ENCODE data around the gene MEN1. TPM values are rescaled to one million over a fixed set of nuclear protein-coding genes. Genes with fewer than 3 reads are reported as not detected.

MEN1 gene
- 10.5 and 12.5 TPM in 2 replicates for total RNA-seq

DNA sequence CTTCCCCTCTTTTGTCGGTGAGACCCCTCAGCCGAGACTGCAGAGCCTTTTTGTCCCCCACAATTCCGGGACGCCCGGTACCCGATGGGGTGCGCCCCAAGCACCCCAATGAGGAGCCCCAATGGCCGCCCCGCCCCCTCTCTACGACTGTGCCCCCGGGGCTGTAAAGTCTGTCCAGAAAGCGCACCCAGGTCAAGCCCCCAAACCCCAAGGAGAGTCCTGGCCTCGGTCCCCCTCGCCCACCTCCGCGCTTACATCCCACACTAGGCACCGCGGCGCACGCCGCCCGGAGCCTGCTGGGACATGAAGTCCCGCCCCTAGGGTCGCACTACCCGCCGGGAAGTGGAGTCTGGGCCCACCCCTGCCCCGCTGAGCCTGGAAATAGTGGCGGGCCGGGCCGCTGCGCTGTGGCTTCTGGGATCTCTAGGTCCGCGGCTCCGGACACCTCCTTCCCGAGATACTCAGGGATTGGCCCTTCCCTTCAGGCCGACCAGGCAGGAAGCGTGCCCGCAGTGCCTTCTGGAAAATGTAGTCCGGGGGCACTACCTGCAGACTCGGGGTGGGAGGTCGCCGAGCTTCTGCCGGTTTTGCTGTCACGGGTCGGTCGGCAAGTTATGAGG is at the start of gene MEN1:
TSS of gene MEN1 (minus strand) at position 281 of the 620 bp plus-strand sequence. CDS start 442 bp downstream, outside the sequence.
- DNase-seq (ENCODE audit: low read depth in 2 of 2) = peak; percentile 94 to 97

DNA sequence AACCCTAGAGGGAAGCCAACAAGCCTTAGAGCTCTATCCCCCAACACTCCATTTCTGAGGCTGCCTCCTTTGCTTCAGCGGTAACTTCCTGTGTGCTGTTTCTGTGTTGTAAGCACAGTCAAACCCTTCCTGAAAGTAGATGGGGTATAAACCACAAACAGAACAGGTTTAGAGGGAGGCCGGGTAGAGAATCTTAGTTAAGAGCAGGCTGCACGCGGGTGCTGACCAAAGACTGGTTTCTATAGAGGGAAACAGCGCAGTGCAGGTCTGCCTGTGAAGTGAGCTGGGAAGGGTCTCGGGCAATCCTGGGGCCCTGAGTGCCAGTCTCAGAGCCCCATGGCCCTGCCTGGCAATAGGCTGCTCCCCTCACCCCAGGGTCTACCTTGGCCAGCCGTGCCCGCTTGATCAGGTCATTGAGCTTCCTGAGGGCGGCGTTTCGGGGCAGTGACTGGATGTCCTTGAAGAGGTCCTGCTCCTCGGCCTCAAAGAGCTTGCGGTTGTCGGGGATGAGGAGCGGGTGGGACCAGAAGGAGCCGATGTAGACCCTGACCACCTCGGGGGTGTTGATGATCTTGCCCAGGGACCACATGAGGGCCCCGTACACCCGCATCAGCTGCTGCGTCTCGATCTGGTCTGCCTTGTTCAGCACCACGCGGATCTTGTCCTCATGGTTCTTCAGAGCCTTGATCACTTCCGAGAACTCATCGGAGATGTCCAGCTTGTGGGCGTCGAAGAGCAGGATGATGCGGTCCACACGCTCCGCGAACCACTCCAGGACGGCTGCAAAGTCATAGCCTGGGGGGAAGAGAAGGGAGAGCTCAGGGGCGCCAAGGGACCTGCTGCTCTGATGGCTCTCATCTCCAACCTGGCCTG is 49.4 kb upstream of the MEN1 start:
- peak in 1 of 2 donors; percentile 23 for DNase-seq (ENCODE audit: low read depth in 2 of 2)

DNA sequence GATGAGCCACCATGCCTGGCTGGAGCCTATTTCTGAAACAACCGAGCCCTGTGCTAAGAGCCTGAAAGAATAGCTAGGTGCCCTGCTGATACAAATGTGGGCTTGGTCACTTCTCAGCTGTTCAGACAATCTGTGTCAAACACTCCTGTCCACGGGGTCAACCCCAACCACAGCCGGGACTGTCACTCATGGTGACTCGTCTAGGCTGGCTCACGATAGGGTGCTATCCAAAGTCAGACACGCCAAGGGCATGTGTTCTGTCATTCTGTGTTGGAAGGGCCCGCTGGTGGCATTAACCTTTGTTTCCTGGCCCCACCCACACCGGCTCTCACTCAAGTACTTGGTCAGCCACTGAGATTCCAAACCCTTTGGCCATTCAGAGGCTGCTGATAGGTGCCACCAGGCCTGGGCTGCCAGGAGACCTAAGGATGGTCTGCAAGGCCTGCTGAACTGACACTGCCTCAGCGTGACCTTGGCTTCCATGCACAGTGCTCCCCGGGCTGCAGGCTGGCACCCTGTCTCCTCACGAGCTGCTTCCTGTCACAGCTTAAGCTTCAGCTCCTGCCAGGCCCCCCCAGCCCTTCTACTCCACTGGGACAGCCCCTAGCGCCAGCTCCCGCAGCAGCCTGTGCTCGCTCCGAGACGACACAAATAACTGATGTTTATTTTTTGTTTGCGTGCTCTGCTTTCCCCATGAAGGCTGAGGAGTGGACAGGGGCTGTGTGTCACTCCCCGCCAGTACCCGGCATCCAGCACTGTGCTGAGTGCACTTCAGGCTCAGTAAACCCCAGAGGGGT is 48.3 kb upstream of the MEN1 start:
- DNase-seq (ENCODE audit: low read depth in 2 of 2) = peak in 1 of 2 donors; percentile 30

DNA sequence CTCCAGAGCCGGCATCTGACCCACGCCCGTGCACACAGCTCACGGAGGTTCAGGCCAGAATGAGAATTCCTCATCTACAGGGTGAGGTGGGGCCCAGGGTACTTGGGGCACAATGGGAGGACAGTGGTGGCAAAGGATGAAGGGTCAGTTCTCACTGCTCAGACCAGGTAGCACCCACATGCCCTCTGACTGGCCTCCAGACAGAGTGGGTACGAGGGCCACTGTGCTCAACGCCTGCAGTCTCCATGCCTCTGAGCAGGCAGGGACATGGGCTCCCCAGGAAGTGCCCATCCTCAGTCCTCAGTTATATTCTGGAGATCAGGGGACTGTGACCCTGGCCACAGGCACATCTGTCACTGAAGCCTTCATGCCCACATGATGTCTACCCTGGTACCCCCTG is 47.1 kb upstream of the MEN1 start:
- DNase-seq (ENCODE audit: low read depth in 2 of 2) = no peak

DNA sequence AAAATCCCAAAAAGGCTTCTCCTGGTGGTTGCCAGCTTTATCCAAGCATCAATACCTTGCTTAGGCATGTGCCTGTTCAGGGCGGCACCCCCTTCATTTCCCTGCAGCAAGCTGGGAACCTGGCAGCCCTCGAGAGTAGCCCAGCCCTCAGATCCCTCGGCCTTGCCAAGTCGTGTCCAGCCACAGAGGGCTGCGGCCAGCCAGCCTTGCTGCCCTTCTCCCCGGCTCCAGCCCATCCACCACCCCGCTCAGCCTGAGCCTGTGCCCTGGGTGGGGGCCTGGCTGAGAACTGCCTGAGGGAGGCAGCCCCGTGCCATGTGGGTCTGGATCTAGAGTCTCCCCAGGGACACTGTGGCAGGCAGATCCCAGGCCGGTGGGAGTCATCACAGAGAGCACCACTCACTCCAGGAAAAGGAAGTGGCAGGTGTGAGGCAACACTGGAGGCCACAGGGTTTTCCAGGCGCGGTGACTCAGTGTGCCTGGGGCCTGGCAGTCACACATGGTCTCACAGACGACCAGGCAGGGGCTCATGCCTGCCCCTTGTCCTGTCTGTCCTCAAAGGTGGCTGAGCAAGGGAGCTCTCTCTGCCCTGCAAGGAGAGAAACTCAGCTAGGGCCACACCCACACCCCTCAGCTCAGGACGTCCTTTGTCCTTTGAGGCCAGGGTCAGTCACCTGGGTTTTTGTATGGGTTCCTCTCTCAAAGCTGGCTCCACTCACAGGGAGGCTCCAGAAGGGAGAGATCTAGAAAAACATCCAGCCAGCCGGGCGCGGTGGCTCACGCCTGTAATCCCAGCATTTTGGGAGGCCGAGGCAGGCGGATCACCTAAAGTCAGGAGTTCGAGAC is 46.3 kb upstream of the MEN1 start:
- DNase-seq (ENCODE audit: low read depth in 2 of 2) = peak; percentile 90 to 93

DNA sequence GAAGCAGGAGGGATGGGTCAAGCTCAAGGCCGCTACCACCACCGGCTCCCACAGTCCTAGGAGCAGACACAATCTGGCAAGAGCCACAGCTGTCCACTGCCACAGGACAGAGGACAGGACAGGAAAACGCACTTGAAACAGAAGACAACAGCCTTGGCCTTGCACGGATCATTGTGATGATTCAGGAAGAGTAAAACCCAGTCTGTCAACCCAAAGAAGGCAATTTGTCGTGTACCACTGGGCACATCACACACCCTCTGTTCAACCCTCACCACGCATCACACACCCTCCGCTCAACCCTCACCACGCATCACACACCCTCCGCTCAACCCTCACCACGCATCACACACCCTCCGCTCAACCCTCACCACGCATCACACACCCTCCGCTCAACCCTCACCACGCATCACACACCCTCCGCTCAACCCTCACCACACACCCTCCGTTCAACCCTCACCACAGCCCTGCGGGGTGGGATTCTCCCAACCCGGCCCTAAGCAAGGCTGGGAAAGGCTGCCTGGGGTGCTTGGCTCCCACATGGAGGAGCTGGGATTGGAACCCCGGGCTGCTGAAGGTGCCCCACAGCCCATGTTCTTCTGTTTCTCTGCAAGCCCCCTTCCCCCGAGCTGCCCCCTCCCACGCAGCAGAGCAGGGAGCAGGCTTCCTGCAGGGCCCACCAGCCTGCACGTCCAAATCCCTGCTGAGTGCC is 45.4 kb upstream of the MEN1 start:
- peak in 1 of 2 donors; percentile 40 for DNase-seq (ENCODE audit: low read depth in 2 of 2)

DNA sequence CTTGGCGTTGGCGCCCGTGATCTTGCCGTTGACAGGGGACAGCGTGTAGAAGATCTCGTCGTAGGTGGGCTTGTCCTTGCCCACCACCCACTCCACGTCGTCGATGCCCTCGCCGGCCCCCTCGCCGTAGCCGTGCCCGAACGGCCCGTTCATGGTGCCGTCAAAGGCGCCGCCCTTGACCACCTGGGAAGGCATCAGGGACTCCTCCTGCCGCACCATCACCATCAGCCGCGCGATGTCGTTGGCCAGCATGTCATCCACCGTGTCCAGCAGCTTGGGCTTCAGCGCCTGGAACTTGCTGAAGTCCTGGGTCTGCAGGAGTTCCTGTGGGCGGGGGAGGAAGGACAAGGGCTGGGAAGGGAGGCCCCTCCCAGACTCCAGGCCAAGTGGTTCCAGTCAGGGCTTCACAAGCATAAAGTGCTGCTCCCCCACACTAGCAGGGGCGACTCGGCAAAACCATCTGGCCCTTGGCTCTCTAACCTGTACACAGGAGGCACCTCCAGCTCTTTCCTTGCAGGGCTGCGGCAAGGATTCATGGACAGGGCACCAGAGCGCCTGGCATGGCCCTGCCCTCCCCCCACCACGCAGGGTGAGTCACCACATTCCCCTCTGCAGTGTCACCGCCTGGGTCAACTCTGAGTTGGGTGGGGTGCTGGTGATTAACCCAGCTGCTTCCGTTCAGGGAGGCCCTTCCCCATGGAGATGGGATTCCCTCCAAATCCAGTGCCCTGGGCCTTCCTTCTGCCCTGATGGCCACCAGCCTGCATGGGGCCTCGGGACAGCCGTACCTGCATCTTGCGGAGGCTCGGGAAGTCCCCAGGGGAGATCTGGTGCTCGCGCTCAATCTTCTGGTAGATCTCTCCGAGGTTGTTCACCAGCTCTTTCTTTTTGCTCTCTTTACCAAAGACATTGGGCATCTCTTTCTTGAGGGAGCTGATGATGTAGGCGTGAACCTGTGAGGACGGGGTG is 44.5 kb upstream of the MEN1 start:
- DNase-seq (ENCODE audit: low read depth in 2 of 2) = peak; percentile 81 to 95

DNA sequence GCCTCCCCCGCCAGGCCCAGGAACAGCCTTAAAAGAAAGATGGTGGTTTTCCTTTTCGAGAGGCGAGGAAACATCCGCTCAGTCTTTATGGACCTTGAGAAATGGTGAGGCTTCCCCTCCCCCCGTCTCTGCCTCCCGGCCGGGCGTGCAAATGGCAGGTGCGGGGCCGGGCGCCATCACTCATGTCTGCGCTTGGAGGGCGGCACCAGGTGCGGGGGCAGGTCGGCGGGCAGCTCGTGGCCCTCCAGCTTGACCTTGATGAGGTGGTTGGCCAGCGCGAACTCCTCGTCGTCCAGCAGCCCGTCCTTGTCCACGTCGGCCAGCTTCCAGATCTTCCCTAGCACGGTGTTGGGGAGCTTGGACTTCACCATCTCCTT is 43.8 kb upstream of the MEN1 start:
- no peak for DNase-seq (ENCODE audit: low read depth in 2 of 2)

DNA sequence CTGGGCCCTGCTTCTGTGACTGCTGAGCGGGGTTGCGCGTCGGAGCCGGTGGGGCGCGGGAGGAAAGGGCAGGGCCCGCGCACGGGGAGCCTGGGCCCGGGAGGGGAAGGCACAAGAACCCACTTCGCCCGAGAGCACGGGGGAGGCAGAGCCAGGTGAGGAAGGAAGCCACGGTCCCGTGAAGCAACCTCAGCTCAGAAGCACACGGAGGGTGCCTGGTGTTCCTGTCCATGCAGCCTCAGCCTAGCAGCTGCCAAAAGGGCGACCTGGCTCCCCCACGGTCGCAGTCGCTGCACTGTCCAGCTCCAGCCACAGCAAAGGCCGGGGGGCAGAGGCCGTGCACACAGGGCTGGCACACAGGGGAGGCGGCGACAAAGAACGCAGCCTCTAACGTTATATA is 43.4 kb upstream of the MEN1 start:
- DNase-seq (ENCODE audit: low read depth in 2 of 2) = no peak

DNA sequence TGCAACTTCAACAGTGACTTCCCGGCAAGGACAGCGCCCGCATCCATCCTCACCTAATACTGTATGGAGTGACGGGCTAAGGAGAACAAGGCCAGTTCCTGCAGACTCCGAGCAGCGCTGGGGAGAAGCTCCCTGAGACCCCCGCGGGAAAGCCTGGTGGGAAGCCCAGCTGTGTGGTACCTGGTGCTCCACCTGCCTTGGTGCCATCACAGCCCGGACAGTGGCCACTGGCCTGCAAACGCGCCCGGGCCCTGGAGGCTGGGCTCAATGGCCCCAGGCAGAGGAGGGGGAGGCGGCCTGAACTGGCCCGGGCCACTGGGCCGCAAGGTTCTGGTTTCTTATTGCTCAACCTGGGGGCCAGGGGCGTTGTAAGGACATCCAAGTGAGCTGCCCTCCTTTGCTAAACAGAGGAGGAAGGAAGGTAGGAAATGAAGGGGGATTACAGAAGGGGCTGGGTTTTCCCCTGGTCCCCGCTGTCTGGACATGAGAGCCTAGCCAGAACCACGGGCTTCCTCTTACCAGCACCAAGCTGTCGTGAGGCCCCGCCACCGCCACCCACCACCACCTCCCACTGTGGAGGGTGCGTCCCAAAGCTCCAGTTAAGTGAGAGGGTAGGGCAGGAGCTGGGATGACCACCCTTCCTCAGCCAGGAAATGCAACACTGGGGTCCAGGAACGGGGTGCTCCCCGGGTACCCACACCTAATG is 42.6 kb upstream of the MEN1 start:
- DNase-seq (ENCODE audit: low read depth in 2 of 2) = no peak

DNA sequence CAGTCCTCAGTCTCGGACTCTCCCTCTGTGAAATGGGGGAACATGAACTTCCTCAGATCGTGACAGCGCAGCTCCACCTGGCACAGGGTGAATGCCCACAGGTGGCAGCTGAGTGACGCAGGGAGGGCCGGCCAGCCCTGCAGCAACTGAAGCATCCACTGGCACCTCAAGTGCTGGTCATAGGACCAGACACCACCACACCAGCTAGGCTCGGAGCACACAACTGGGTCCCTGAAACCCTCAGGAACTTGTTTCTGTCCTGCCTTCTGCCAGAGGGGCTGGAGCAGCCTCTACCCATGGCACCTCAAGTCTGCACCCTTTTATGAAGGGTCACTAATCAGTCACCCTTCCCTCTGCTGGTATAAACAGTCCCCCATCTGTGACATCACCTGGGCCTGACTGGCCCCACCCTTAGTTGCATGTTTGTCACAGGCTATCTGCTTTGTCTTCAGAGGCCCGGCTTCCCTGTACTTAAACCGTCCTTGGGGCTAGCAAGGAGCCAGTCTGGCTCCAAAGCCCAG is 41.5 kb upstream of the MEN1 start:
- DNase-seq (ENCODE audit: low read depth in 2 of 2) = no peak

DNA sequence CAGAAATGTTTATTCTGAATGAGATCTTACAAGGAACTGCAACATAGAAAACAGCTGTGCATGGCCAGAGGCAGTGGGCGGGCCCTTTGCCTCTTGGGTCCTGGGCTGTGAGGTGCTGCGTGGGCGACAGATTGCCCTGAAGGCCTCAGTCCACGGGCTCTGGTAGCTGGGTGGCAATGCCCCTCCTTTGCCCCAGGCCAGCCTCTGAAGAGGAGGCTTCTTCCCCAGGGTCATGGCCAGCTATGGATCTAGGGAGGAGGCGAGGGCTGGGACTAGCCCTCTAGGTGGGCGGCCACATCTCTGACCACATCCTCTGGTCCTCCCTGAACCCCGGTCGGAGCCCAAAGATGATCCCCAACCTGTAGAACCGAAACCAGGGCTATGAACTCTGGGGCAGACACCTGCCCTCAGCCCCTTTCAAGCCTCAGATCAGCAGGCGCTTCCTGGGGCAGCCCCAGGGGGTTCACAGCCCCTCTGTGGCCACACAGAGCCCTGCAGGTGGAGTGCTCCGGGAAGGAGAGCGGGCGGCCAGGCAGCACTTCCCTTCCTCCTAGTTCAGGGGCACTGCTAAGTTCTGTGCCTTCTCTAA is 40.7 kb upstream of the MEN1 start:
- no peak for DNase-seq (ENCODE audit: low read depth in 2 of 2)

DNA sequence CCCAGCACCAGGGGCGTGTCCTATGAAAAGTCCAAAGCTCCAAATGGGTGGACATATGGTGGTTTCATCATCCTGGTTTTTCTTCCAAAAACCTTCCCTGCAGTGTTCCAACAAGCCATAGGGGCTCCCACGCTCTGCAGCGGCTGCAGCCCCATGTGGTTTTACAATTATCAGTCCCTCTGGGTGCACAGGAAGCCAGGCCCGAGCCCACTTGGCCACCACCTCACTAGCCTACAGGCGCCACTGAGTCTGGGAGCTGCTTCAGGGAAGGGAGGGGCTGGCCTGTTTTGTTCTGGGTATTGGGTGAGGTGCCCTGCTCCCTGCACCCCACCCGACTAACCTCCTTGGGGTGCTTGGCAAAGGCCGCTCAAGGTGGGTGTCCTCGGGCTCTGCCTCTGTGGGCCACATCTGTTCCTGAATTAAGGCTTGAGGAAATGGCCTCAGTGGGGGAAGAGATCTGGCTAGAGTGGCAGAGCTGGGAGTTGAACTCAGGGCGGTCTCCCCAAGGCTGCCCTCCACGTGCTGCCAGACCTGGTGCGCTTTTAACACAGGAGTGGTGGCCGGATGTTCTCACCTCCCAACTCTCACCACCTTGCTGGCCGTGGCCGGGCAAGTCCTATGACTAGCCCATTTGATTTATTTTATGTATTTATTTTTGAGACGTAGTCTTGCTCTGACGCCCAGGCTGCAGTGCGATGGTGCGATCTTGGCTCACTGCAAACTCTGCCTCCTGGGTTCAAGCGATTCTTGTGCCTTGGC is 39.4 kb upstream of the MEN1 start:
- no peak for DNase-seq (ENCODE audit: low read depth in 2 of 2)

DNA sequence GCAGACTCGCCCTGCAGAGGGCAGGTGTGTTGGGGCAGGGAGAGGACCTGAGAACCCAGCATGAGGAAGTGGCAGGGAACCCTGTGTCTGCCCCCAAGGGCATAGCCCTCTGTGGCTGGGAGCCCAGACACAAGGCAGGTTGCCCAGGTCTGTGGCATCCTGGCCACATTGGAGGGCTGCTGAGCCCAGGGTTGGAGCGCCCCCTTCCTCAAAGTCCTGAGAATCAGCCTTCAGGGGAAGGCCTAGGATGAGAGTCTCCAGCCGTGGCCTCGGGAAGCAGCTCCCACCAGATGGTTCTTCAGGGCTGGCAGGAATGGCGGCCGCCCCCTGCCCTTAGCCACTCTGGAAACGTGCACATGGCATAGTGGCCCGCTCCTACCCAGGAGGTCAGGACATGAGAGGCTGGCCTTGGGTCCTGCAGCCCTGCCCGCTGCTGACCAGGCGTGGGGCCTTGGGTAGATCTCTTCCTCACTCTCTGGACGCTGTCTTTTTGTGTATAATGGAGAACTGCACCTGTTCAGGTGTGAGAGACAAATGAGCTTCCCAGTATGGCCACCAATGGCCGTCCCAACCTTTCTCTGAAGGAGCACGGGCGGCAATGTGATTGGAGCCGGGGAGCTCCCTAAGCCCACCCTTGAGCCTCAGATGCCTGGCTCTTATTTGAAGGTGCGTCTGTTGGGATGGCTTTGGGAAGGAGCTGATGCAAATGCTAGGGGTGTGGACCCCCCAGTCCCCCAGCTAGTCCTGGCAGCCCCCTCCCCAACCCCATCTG is 38.7 kb upstream of the MEN1 start:
- DNase-seq (ENCODE audit: low read depth in 2 of 2) = no peak

DNA sequence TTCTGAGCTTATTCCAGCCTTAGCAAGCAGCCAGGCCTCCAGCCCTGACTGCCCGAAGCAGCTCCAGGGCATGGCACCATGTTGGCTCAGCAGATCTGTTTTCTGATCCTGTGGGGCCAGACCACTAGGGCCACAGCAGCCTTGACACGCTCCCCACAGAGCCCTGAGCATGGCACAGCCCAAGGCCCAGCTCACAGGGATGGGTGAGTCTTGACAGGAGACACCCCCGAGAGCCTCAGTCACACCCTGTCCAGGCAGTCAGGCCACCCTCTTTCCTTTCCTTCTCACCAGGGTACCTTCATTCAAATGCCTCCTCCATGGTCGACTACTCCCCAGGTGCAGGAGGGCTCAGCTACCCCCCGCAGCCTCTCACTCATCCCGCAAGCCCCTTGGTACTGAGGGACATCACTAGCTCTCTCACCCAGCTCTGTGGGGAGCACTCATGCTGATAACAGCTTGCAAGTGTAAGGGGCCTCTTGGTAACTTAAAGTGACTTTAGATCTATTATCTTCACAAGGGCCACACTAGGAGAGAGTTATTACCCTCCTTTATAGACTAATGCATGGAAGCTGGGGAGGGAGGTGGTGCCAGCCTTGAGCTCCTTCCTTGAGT is 38.0 kb upstream of the MEN1 start:
- DNase-seq (ENCODE audit: low read depth in 2 of 2) = no peak

DNA sequence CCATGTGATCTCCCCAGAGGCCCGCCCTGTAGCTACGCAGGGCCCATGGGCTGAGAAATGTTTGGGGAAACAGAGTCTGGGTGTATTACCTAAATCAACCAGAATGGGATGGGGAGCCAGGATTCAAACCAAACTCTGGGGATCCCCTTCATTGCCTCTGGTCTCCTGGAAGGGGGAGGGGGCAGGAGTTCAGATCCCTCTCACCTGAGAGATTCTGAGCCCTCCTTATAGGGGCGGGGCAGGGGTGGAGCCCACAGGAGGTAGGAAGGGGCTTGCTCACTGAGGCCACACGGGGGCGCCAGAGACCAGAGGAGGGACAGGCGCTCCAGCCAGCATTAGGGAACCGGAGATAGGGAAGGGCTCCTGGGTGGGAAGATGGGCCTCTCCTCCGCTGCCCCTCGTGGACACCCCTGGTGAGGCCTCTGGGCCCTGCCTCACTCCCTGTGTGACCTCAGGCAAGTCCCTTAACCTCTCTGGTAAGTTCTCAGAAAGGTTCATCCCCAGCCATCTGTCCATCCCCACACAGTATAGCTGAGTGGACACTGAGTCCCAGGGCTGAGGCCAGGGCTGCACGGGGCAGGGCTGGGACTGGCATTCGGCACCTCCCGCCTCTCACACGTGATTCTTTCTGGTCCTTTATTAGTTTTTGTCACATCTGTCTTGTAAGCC is 36.8 kb upstream of the MEN1 start:
- peak; percentile 84 to 91 for DNase-seq (ENCODE audit: low read depth in 2 of 2)

All from lung microvascular endothelial cell (primary cell).